Activated CD8-positive, alpha-beta T cell treated with anti-CD3 and anti-CD28 coated beads for 36 hours (primary cell): ENCODE data around the gene PPM1K. TPM values are rescaled to one million over a fixed set of nuclear protein-coding genes. Genes with fewer than 3 reads are reported as not detected.

Source experiments
- ATAC-seq: fragments of 200-7000 bp; cut with Tn5 transposase; one replicate; pipeline ENCODE4 v1.10.0; 2021; ENCODE audit warnings: mild to moderate bottlenecking, moderate library complexity
- CTCF ChIA-PET: fragments of 350-600 bp; sonication (Branson Sonifier 250); formaldehyde crosslinking; loops from one replicate; lab custom pipeline; 2021; ENCODE audit warnings: antibody characterized with exemption; lab: Charles Lee
- POLR2A ChIA-PET: fragments of 350-600 bp; sonication (Branson Sonifier 250); formaldehyde crosslinking; loops from one replicate; lab custom pipeline; 2021; ENCODE audit warnings: antibody characterized with exemption; lab: Charles Lee
- DNase-seq: peaks from one replicate; pipeline ENCODE4 v3.0.0-alpha.2; 2020
- H3K27ac Mint-ChIP-seq: one replicate; pipeline ENCODE4 v1.8.0; 2021; ENCODE audit warnings: mild to moderate bottlenecking, mixed read lengths
- H3K27me3 Mint-ChIP-seq: one replicate; pipeline ENCODE4 v1.8.0; 2021; ENCODE audit warnings: mixed read lengths
- H3K36me3 Mint-ChIP-seq: one replicate; pipeline ENCODE4 v1.8.0; 2021; ENCODE audit warnings: low read depth, mixed read lengths
- H3K4me1 Mint-ChIP-seq: one replicate; pipeline ENCODE4 v1.8.0; 2021; ENCODE audit warnings: low read depth, mixed read lengths
- H3K4me3 Mint-ChIP-seq: one replicate; pipeline ENCODE4 v1.8.0; 2021; ENCODE audit warnings: mild to moderate bottlenecking, moderate library complexity, mixed read lengths
- H3K9me3 Mint-ChIP-seq: one replicate; pipeline ENCODE4 v1.8.0; 2021; ENCODE audit warnings: mixed read lengths
- CTCF ChIP-seq: fragments of 200-600 bp; IDR thresholded peaks from one replicate; pipeline ENCODE4 v1.8.0; 2022; ENCODE audit warnings: antibody characterized with exemption, mild to moderate bottlenecking
- intact Hi-C: fragments of 100-400 bp; cut with micrococcal nuclease; formaldehyde crosslinking; loops from one replicate; pipeline ENCODE4 v1.10.0; 2022
- total RNA-seq, 2 experiments: library from RNA; stranded (reverse); gene quantifications; one replicate each; pipeline ENCODE4 v1.2.3, GENCODE V29; 2021

Gene PPM1K
- total RNA-seq, 2 experiments from 2014 or later = 46.1 to 57.5 TPM

GRCh38 chr4:88297725-88298454, 13.5 kb upstream of the PPM1K start:
- Mint-ChIP-seq H3K36me3 (no peaks in the 10 kb centered on the region), H3K4me1 (no peaks in the 10 kb centered on the region), H3K9me3 (no peaks in the 10 kb centered on the region), H3K27me3 (no peaks in the 10 kb centered on the region), H3K4me3 (no peak overlapping the region), H3K27ac (no peak overlapping the region)
- intact Hi-C loops = no loop called here
- ATAC-seq = no peak
- CTCF ChIA-PET = interaction anchor here (0.9 to 2.6 kb wide), 3 partner anchors 13 to 79 kb away, joined by 3 to 8 read pairs (median 3); partner anchors contain the start of gene PPM1K
- POLR2A ChIA-PET = interaction anchor here (3.5 kb wide), 1 partner anchor 13 kb away, joined by 13 read pairs; the partner anchor contains the start of gene PPM1K
- no peak for TF ChIP-seq CTCF
- no peak for DNase-seq

DNA sequence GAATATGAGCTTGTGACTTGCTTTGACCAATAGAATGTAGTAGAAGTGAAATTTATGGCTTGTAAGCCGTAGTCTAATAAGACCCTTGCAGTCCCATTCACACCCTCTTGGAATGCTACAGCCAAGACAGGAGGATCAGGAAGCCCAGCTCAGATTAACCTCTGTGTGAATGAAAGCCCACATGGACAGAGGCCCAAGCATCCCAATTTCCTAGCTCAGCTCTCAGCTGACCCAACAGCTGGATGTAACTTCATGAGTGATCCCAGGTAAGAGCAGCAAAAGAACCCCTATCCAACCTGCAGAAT, 12.8 kb upstream of the PPM1K start:
- Mint-ChIP-seq H3K27me3 (no peaks in the 10 kb centered on the region), H3K4me3 (no peak overlapping the region), H3K4me1 (no peaks in the 10 kb centered on the region), H3K36me3 (no peaks in the 10 kb centered on the region), H3K27ac (no peak overlapping the region), H3K9me3 (no peaks in the 10 kb centered on the region)
- TF ChIP-seq CTCF = no peak
- intact Hi-C loops = no loop called here
- ChIA-PET CTCF (interaction anchor here (1.2 to 2.6 kb wide), 2 partner anchors 12 to 23 kb away, joined by 3 to 8 read pairs; partner anchors contain the start of gene PPM1K), POLR2A (interaction anchor here (3.5 kb wide), 1 partner anchor 13 kb away, joined by 13 read pairs; the partner anchor contains the start of gene PPM1K)
- no peak for DNase-seq
- no peak for ATAC-seq

DNA sequence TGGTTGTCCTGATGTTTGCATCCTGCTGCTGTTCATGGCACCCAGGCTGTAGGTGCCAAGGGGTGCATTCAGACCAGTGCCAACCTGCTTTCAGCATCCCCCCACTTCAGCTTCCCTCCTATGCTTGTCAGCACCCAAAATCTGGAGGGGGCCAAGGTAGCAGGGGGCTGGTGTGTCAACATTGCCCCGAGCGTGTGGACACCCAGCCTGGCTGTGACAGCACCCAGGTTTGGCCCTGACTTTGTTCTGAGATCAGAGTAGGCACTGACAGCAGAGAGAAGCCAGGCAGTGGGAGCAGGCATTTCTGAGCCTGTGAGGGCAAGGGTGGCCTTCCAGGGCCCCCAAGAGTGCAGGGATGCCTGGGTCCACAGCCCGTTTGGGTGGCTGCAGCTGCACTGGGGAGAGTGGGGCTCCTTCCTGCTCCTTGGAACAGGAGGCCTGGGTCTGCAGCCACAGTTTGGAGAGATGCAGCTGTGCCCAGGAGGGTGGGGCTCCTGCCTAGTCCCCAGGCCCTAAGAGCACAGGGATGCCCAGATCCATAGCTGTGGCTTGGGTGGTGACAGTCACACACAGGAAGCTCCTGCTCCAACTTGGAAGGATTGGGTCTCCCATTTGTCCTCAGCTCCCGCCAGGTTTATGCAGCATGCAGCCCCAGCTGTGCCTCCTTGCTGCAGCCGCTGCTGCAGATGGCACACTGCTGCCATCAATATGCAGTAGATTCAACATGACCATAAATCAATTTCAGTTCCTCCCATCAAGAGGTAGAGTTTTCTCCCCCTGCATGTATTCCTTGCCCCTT, 12.3 kb upstream of the PPM1K start:
- Mint-ChIP-seq H3K27ac (no peak overlapping the region), H3K4me3 (no peak overlapping the region), H3K27me3 (no peaks in the 10 kb centered on the region), H3K9me3 (no peaks in the 10 kb centered on the region), H3K36me3 (no peaks in the 10 kb centered on the region), H3K4me1 (no peaks in the 10 kb centered on the region)
- CTCF ChIA-PET = interaction anchor here (1.2 to 2.6 kb wide), 2 partner anchors 12 to 23 kb away, joined by 3 to 8 read pairs; partner anchors contain the start of gene PPM1K
- POLR2A ChIA-PET = interaction anchor here (3.5 kb wide), 1 partner anchor 12 kb away, joined by 13 read pairs; the partner anchor contains the start of gene PPM1K
- intact Hi-C loops = no loop called here
- no peak for TF ChIP-seq CTCF
- no peak for ATAC-seq
- DNase-seq = no peak

DNA sequence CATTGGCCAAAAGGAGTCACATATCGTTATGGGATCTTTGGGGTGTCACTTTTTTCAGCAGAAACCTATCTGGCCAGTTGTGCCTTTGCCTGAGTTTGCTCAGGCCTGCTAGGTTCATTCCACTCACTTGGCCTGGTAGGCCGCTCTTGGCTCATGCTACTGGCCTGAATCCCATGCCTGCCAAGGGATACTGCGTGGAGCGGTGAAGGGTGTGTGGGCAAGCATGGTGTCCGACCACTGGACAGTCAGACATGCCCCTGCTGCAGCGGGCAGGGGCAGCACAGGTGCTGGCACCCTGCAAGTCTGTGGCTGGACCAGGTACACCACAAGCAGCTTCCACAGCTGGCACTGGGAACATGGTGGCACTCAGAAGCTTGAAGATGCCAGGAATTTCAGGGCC, 11.3 kb upstream of the PPM1K start:
- H3K4me3 Mint-ChIP-seq = no peak overlapping the region
- no peaks in the 10 kb centered on the region for H3K36me3 Mint-ChIP-seq
- no peaks in the 10 kb centered on the region for H3K4me1 Mint-ChIP-seq
- ATAC-seq (no peak), DNase-seq (no peak)
- no peak for TF ChIP-seq CTCF
- no peaks in the 10 kb centered on the region for H3K9me3 Mint-ChIP-seq
- H3K27me3 Mint-ChIP-seq = no peaks in the 10 kb centered on the region
- intact Hi-C loops = no loop called here
- CTCF ChIA-PET = no interaction called here
- POLR2A ChIA-PET = no interaction called here
- H3K27ac Mint-ChIP-seq = no peak overlapping the region

- H3K27ac Mint-ChIP-seq = no peak overlapping the region
- ChIA-PET POLR2A (no interaction called here), CTCF (no interaction called here)
- H3K36me3 Mint-ChIP-seq = no peaks in the 10 kb centered on the region
- TF ChIP-seq CTCF = no peak
- intact Hi-C loops = no loop called here
- ATAC-seq (no peak), DNase-seq (no peak)
- no peaks in the 10 kb centered on the region for H3K4me1 Mint-ChIP-seq
- no peaks in the 10 kb centered on the region for H3K27me3 Mint-ChIP-seq
- H3K4me3 Mint-ChIP-seq = no peak overlapping the region
- no peaks in the 10 kb centered on the region for H3K9me3 Mint-ChIP-seq
Observed at GRCh38 chr4:88291003-88291402, 6.6 kb upstream of the PPM1K start.
